WERI-Rb-1 (cell line): ENCODE measurements around the gene CARD14.
"Not testable (repeated sequence)": the region's sequence is repeated elsewhere in the genome, so short reads cannot be mapped to it uniquely, and the experiment has no call there.

Source experiments
- DNase-seq: peaks from one replicate; pipeline ENCODE4 v3.0.0-alpha.2; 2020
- H3K27ac ChIP-seq: fragments of 250-450 bp; sonication (Bioruptor Pico); 2 replicates; pipeline ENCODE4 v1.5.1; 2020; ENCODE audit warnings: mild to moderate bottlenecking, moderate library complexity
- H3K27me3 ChIP-seq: fragments of 250-450 bp; sonication (Bioruptor Pico); 2 replicates; pipeline ENCODE4 v1.5.1; 2021; ENCODE audit warnings: mild to moderate bottlenecking, low read depth, moderate library complexity; ENCODE audit not compliant: insufficient read depth, severe bottlenecking
- H3K36me3 ChIP-seq: fragments of 250-450 bp; sonication (Bioruptor Pico); 2 replicates; pipeline ENCODE4 v1.5.1; 2020; ENCODE audit warnings: mild to moderate bottlenecking, moderate library complexity
- H3K4me3 ChIP-seq: 2 replicates; pipeline ENCODE4 v1.5.1; 2011; ENCODE audit warnings: low read depth, mild to moderate bottlenecking, control low read depth, low read length
- H3K9me3 ChIP-seq: fragments of 250-450 bp; sonication (Bioruptor Pico); 2 replicates; pipeline ENCODE4 v1.5.1; 2021; ENCODE audit warnings: mild to moderate bottlenecking, moderate library complexity; ENCODE audit not compliant: severe bottlenecking
- CTCF ChIP-seq: IDR thresholded peaks from 2 replicates; pipeline ENCODE4 v1.5.1; 2011; ENCODE audit warnings: low read depth, mild to moderate bottlenecking, control low read depth, inconsistent platforms, low read length

Gene CARD14

GRCh38 chr17:80152081-80152702, 17.6 kb upstream of the CARD14 start:
- no peak overlapping the region for H3K27ac ChIP-seq
- no peak for TF ChIP-seq CTCF
- H3K36me3 ChIP-seq = peaks cover 3% of the 10 kb centered on the region; the same call in 1 of the 2 replicates
- H3K4me3 ChIP-seq = no peak overlapping the region
- H3K9me3 ChIP-seq = peaks cover 24% of the 10 kb centered on the region
- H3K27me3 ChIP-seq = no peaks in the 10 kb centered on the region
- DNase-seq = no peak

GRCh38 chr17:80153004-80153403, 16.8 kb upstream of the CARD14 start:
- Histone ChIP-seq H3K9me3 (peaks cover 29% of the 10 kb centered on the region), H3K27me3 (no peaks in the 10 kb centered on the region), H3K4me3 (no peak overlapping the region), H3K36me3 (peaks cover 3% of the 10 kb centered on the region; the same call in 1 of the 2 replicates), H3K27ac (0 out of 2 replicates have a peak overlapping the region, but pooled peaks have one; percentile 2)
- TF ChIP-seq CTCF = no peak
- DNase-seq = no peak

GRCh38 chr17:80154166-80154565, 15.7 kb upstream of the CARD14 start:
- H3K9me3 ChIP-seq = peaks cover 29% of the 10 kb centered on the region
- TF ChIP-seq CTCF = no peak
- H3K36me3 ChIP-seq = no peaks in the 10 kb centered on the region
- DNase-seq = no peak
- H3K4me3 ChIP-seq = no peak overlapping the region
- no peak overlapping the region for H3K27ac ChIP-seq
- no peaks in the 10 kb centered on the region for H3K27me3 ChIP-seq

GRCh38 chr17:80155600-80155999, 14.2 kb upstream of the CARD14 start:
- not testable (repeated sequence) for H3K27ac ChIP-seq, H3K27me3 ChIP-seq, H3K36me3 ChIP-seq, H3K4me3 ChIP-seq, DNase-seq
- peaks cover 29% of the 10 kb centered on the region for H3K9me3 ChIP-seq

GRCh38 chr17:80158846-80159245, 11.0 kb upstream of the CARD14 start:
- H3K36me3 ChIP-seq = no peaks in the 10 kb centered on the region

GRCh38 chr17:80160536-80160935, 9.3 kb upstream of the CARD14 start:
- H3K36me3 ChIP-seq = no peaks in the 10 kb centered on the region
- no peak overlapping the region for H3K4me3 ChIP-seq
- no peak for DNase-seq
- no peak overlapping the region for H3K27ac ChIP-seq
- H3K9me3 ChIP-seq = peaks cover 22% of the 10 kb centered on the region
- TF ChIP-seq CTCF = no peak
- H3K27me3 ChIP-seq = no peaks in the 10 kb centered on the region

More at GRCh38 chr17:80158846-80159245, 11.0 kb upstream of the CARD14 start:
- H3K9me3 ChIP-seq = peaks cover 26% of the 10 kb centered on the region
- no peak overlapping the region for H3K4me3 ChIP-seq
- TF ChIP-seq CTCF = no peak
- no peak overlapping the region for H3K27ac ChIP-seq
- H3K27me3 ChIP-seq = no peaks in the 10 kb centered on the region
- no peak for DNase-seq
